Measurements from ENCODE around the gene SMIM10L2A.
A peak's percentile ranks its signal among the peaks of the same experiment; 100 is the strongest.
"Not testable (repeated sequence)": the region's sequence is repeated elsewhere in the genome, so short reads cannot be mapped to it uniquely, and the experiment has no call there.

The SMIM10L2A gene

GRCh38 chrX:135449637-135450550, 28.1 kb downstream of the SMIM10L2A start:
- DNase-seq (ENCODE audit: extremely low spot score, insufficient read length, low read depth) (no peak), FAIRE-seq (no peak)

GRCh38 chrX:135453381-135453780, 31.6 kb downstream of the SMIM10L2A start:
- FAIRE-seq (no peak), DNase-seq (ENCODE audit: extremely low spot score, insufficient read length, low read depth) (no peak)

GRCh38 chrX:135454816-135455215, 33.1 kb downstream of the SMIM10L2A start:
- FAIRE-seq = no peak

DNA sequence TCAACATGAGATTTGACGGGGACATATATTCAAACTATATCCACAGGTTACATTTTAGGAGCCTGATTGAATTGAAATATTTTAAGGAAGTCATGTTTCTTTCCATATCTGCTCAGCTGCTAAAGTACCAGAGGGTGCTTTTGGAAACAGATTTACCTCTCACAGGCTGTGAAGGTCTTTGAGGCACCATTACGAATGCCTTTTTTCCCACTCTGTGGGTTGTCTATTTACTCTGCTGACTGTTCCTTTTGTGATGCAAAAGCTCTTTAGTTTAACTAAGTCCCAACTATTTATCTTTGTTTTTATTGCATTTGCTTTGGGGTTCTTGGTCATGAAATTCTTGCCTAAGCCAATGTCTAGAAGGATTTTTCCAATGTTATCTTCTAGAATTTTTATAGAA, 40.0 kb downstream of the SMIM10L2A start:
- DNase-seq (ENCODE audit: extremely low spot score, insufficient read length, low read depth); FAIRE-seq: not testable (repeated sequence)

More at GRCh38 chrX:135454816-135455215, 33.1 kb downstream of the SMIM10L2A start:
- no peak for DNase-seq (ENCODE audit: extremely low spot score, insufficient read length, low read depth)

DNA sequence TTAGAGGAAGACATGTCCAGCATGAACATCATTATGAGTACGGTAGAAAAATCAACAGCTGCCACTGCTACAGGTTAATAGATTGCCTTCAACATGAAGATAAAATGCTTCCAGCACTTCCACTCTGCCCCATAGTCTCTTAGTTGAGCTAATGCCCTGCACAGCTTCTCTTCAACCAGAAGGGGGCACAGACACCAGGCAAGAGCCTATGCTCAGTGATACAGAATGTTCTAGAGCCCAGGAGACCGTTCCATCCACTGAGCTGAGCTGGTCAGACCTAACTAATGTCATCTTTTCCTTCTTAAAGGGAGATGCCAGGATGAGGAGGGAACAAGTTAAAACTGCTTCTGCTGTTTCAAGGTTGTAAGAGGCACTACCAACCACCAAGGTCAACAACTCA, 42.2 kb downstream of the SMIM10L2A start:
- DNase-seq (ENCODE audit: extremely low spot score, insufficient read length, low read depth) (no peak), FAIRE-seq (no peak)

- no peak for FAIRE-seq
- DNase-seq (ENCODE audit: extremely low spot score, insufficient read length, low read depth) = no peak
These were observed 54.6 kb downstream of the SMIM10L2A start for GRCh38 chrX:135476378-135476777.

DNA sequence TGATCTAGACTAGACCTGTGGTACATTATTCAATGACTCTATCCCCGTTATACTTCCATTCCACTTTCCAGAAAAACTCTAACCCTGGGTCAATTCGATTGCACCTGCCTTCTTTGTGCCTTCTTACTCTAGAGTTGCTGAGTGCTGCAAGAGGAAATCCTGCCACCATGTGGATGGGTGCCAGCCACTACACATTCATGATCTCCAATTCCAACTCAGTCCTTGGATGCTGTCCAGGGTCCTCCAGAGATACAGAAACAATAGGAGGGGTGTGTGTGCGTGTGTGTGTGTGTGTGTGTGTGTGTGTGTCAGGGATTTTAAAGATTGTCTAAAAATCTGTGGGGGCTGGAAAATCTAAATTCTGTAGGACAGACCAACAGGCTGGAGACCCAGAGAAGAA, 55.8 kb downstream of the SMIM10L2A start:
- peak; percentile 78 for FAIRE-seq

More for the DNA sequence above, 55.8 kb downstream of the SMIM10L2A start:
- no peak for DNase-seq (ENCODE audit: extremely low spot score, insufficient read length, low read depth)
